Right kidney (tissue), 1 donor: ENCODE results near the gene SGCD.

Experiments
- DNase-seq: peaks from one replicate; pipeline ENCODE4 v3.0.0-alpha.2; 2016

The SGCD gene

DNA sequence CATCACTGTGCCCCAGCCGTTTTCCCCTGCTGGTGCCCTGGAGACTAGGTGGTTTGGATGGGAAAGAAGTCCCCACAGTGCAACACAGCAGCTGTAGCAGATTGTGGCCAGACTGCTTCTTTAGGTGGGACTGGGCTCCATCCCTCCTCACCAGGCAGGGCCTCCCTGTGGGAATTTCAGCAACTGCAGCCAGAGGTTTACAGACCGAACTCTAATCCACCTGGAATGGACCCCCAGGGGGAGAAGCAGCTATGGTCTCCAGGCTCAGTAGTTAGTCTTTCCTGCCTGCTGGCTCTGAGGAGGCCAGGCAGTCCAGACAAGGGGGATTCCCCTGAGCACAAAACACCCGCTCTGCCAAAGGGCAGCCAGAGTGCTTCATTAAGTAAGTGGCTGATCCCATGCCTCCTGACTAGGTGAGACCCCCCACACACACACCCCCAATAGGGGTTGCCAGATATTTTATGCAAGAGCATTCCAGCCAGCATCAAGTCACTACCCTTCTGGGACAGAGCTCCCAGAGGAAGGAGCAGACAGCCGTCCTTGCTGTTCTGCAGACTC lies 188.9 kb downstream of the SGCD start:
- DNase-seq = no peak

GRCh38 chr5:156522651-156523529 lies 195.9 kb downstream of the SGCD start:
- DNase-seq = no peak

DNA sequence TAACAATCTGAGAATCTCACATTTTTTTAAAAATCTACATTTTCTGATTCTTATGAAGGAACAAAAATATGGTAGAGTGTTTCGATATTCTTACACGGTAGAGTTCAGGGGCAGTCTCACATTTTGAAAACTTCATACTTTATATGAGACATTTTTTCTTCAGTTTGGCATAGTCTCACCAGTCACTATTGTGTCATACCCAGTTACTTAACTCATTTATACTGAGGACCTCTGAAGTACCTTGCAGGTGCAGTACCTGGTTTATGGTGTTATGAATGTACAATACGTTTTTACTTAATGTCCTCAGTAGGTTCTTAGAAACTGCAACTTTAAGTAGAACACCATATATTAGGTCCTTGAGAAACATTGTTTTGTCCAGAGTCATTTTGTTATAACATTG lies 196.6 kb downstream of the SGCD start:
- no peak for DNase-seq

GRCh38 chr5:156526081-156526925 lies 199.3 kb downstream of the SGCD start:
- DNase-seq = no peak

DNA sequence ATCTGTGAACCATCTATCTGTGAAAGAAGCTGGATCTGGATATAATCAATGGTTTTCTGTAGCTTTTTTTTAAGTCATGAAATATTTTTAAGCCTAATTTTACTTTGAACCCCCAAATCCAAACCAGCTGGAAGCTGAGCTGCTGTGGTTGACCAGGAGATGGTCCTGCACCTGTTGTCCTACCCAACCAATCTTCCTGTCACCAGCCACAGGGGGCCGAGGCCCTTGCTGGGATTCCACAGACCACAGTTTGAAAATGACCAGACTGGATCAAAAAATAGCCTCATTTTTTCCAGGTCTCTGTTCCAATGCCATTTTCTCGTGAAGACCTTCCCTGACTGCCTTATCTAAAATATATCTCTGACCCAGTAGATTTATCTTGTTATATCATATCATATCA lies 200.6 kb downstream of the SGCD start:
- no peak for DNase-seq

- DNase-seq = no peak
Measured at GRCh38 chr5:156528673-156529072, 201.7 kb downstream of the SGCD start.

GRCh38 chr5:156529892-156530291 lies 202.9 kb downstream of the SGCD start:
- peak; percentile 10 for DNase-seq

DNA sequence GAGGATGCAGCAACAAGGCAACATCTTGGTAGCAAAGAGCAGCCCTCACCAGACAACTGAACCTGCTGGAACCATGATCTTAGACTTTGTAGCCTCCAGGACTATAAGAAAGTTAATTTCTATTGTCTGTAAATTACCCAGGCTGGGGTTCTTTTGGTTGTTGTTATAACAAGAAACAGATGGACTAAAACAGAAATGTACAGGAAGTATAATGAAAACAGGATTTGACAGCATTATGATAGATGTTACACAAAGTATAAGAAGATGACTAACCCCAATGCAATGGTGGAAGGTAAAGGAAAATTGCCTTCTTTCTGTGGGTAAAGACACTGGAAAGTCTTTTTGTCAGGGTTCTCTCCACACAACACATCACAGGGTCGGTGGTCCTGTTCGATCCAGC lies 204.2 kb downstream of the SGCD start:
- no peak for DNase-seq

DNA sequence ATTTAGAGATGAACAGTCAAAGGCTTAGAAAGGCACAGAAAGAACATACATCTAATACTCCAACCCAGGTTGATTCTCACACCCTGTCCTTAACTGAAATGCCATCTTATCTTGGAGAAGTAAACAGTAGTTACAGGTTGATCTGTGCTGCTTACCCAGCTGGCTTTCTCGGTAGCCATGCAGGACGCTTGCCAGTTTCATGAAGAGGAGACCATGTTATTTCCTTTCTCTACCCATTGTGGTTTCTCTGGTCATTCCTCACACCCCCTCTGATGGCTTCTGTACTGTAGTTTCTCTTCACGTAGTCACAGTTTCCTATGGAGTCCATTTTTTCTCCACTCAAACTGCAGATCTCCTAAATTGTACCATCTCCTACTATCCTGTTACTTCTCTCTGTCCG lies 206.0 kb downstream of the SGCD start:
- no peak for DNase-seq

DNA sequence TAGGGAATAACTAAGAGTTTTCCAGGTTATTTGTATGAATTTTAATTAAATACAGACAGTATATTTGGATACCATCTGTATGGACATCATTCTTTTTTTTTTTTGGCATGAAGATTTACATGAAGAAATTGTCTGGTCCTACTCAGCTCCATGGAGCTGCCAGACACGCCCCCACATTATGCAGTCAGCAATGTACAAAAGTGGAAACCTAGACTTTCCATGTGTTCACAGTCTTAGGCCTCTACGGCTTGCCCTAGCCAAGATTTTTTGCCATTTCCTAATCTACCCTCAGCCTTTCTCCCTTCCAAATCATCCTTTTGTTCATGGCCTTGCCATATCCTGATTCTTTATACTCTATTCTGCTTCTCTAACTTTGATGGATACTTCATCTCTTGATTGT lies 207.1 kb downstream of the SGCD start:
- no peak for DNase-seq

GRCh38 chr5:156534906-156535485 lies 208.0 kb downstream of the SGCD start:
- DNase-seq = no peak

DNA sequence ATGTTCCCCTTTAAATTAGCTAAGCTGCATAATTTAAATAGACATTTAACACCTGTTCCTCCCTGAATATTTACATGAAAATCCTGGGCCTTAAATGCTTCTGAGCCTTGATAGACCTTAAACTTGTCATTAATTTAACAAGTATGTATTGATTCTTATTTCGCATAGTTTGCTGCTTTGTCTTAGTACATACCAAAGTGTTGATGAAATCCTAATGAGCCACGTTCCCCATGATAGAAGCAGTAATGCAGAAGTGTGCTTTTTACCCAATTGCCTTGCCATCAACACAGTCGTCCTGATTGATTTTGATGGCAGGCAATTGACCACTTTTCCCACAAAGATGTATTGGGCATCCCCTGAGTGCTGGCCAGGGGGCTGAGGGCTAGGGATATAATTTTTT lies 213.5 kb downstream of the SGCD start:
- DNase-seq = no peak

DNA sequence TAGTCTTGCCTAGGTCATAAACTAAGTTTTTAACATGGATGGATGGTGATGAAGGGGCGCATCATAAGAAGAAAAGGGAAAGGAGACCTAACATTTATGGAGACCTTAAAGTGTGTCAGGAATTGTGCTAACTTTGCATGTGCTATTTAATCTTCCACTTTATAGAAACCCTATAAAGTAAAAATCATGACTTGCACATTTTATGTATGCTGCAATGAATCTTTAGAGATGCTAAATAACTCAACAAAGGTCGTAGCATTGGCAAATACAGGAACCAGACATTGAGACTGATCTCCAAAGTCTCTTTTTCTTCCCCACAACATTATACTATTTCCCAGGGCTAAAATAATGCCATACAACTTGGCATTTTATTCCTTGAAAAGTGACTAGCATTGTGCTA lies 214.6 kb downstream of the SGCD start:
- no peak for DNase-seq

DNA sequence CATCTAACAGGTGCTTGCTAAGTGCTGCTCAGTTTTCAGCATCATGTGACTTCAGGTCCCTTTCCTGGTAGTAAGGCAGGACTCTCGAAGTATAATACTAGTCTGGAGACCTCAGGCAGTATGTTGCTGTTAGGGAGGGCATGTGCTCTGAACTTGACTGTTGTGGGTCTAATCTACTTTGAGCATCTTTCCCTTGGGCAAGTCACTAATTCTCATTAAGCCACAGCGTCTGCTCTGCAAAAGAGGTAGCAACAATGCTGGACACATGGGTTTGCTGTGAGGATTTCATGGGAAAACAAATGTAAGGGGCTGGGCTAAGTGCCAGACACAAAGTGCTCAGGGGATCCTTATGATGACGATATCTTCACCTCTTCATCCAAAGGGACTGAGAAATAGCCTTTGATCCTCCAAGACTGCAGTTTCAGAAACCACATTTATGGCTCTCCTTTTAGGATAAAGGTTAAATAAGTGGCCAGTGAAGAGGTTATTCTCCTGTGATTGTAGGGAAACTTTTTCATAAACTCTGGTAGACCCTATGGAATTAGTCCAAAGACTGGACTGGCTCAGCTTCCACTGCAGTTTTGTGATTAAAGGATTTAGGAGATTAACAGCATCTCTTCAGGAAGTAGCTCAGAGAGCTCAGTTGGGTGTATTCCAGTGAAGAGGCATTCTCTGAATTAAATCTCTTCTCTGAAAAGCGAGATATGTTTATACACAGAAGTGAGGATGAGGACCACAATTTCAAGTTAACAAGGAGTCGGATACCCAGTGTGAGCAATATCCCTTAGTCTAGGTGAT lies 216.6 kb downstream of the SGCD start:
- no peak for DNase-seq

DNA sequence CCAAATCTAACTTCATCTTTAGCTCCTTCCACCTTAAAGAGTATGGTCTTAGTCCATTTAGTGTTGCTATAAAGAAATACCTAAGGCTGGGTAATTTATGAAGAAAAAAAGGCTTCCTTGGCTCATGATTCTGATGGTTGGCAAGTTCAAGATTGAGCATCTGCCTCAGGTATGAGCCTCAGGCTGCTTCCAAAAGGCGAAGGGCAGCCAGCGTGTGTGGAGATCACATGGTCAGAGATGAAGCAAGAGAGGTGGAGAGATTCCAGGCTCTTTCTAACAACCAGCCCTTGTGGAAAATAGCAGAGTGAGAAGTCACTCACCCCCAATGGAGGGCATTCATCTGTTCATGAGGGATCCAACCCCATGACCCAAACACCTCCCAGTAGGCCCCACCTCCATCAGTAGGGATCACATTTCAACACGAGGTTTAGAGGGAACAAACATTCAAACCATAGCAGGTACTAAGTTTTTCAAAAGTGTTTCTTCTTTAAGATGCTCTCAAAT lies 225.9 kb downstream of the SGCD start:
- DNase-seq = no peak

DNA sequence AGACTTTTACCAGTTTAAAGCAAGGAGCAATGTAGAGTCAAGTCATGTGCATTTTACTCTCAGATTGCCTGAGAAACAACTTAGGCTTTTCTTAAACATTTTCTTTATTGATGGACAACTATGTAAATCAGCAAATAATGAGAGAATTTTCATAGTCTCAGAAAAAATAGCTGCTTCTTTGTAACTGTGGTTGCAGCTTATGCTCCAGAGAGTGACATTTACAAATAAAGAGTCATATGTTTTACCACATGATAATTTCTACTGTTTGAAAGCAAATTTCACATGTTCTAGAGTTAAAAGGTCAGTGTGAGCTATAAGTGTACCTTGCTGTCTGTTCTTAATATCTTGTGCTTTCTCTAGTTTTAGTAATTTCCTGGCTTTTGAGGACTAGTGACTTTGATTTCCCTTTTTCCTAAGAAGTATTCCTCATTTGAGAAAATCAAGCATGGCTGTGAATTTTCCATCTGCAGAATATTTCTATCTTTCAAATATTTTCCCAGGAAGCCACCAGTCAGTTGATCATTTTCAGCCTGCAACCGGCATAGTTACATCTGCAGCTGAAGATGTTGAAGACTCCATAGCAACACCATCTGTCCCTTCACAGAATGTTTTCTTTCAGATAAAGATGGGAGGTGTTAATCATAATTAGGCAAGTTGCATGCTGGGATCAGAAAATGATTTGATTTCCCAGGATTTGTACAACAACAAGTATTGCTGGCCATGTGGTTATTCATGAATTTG lies 229.9 kb downstream of the SGCD start:
- no peak for DNase-seq

- DNase-seq = no peak
Measured at GRCh38 chr5:156560002-156560401, 233.0 kb downstream of the SGCD start.

- no peak for DNase-seq
Measured at GRCh38 chr5:156561651-156562050, 234.7 kb downstream of the SGCD start.

GRCh38 chr5:156570615-156571014 lies 243.7 kb downstream of the SGCD start:
- DNase-seq = no peak

GRCh38 chr5:156581725-156582124 lies 254.8 kb downstream of the SGCD start:
- no peak for DNase-seq

- DNase-seq = no peak
Measured at GRCh38 chr5:156582193-156582598, 255.2 kb downstream of the SGCD start.
